Measurements from ENCODE around the gene SMAD9.
A peak's percentile ranks its signal among the peaks of the same experiment; 100 is the strongest.

SMAD9 gene

DNA sequence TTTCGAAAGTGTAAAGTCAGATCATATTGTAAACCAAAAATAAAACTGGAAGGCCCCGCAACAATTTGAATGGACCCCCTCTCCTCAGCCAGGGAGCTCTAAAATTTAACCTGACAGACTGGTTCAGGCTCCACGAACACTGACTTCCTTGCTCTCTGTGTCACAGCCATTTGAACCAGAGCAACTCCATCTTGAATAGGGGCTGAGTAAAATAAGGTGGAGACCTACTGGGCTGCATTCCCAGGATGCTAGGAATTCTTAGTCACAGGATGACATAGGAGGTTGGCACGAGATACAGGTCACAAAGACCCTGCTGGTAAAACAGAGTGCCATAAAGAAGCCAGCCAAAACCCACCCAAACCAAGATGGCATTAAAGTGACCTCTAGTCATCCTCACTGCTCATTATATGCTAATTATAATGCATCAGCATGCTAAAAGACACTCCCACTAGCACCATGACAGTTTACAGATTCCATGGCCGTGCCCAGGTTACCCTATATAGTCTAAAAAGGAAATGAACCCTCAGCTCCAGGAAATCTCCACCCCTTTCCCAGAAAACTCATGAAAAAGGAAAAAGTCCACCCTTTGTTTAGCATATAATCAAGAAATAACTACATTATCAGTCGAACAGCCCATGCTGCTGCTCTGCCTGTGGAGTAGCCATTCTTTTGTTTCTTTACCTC, 57.9 kb downstream of the SMAD9 start:
- DNase-seq, result no peak

DNA sequence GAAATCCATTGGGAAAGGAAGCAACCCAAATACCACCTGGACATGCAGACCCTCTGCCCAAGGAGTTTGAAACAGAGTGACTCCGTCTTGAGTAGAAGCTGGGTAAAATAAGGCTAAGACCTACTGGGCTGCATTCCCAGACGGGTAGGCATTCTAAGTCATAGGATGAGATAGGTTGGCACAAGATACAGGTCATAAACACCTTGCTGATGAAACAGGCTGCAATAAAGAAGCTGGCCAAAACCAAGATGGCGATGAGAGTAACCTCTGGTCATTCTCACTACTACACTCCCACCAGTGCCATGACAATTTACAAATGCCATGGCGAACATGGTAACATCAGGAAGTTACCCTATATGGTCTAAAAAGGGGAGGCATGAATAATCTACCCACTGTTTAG, 60.8 kb downstream of the SMAD9 start:
- no peak for DNase-seq

DNA sequence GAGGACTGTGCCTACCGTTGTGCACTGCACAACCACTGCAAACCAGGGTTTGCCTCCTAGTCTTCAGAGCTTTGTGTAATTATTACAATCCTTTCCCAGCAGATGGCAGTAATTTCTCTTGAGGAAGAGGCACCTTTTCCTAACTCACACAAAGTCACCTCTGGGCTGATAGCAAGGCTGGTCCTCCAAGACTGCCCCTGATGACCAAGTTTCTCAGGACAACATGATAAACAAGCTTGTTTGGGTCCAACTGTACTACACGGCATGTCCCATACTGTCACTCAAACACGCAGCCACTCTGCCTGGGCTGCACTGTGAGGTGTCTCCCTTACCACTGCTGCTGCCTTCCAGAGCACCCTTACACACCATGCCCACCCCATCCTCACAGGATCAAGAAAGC, 61.7 kb downstream of the SMAD9 start:
- no peak for DNase-seq

DNA sequence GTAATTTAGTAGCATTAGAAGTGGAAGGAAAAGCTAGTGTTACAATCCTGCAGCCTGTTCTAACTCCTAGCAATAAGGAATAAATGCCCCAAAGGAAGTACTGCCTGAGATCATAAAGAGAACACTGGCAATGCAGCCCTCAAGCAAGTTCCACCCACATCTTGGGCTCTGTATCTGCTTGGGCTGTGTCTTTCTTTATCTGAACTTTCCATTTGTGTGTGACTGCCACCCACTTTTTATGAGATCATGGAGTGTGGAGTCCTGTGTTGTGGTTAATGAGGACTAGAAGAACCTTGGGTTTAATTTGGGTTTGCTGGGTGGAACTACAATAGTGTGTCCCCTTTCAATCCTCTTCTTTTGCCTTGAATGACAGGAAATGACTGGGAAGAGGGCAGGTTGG, 62.8 kb downstream of the SMAD9 start:
- DNase-seq, result no peak

DNA sequence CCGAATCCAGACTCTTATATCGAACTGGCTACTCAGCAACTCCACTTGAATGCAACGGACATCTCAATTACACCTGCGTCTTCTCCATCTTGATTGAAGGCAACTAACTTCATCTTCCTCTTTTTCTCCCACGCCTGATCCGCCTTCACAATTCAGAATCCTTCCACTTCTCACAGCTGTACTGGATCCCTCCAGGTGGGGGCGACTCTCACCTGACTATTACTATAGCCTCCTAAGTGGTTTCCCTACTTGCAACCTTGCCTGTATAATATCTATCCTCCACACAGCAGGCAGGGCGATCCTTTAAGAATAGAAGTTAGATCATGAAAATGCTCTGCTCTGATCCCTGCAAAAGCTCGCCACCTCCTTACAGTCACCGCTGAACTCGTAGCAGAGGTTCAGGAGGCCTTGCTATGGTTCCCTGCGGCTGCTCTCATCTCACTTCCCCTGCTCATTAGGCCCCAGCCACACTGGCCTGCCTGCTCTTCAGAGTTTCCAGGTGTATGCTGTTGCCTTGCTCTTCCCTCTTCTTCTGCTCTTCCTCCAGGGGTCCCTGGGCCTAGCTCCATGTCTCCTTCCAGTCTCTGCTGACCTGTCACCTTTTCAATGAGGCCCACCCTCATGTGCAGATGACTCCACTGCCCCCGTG, 69.1 kb downstream of the SMAD9 start:
- peak; percentile 44 for DNase-seq

DNA sequence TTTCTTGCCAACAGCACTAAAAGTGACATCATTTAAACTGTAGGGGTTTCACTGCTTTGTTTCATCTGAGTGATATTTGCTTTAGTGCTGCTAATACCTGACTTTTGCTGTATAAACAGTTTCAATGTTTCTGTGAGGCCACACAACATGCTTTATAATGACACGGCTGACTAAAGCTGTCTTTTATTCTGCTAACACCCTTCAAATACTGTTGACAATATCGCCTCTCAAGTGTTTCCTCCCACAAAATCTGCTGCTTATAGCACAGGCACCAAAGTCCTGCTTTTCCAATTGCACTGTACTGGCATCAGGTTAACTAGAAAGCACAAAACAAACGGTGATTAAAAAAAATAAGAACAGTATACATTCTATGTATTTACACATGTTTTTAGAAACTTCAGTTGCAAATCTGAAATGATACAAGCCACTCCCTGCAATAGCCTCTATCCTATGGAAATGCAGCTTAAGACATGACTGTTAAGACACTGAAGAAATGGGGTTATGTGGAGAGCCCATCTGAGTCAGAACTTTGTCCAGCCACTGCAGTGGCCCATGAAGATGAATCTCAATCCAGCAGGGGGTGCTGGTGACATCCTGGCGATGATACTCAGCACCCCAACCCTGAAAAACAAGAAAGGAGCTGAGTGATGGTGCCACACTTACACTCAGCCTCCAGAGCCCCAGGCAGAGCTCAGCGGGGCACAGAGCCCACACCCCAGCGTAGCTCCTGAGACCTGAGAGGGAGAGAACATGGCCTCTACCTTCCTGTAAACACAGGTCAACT, 71.6 kb downstream of the SMAD9 start:
- peak; percentile 31 for DNase-seq

DNA sequence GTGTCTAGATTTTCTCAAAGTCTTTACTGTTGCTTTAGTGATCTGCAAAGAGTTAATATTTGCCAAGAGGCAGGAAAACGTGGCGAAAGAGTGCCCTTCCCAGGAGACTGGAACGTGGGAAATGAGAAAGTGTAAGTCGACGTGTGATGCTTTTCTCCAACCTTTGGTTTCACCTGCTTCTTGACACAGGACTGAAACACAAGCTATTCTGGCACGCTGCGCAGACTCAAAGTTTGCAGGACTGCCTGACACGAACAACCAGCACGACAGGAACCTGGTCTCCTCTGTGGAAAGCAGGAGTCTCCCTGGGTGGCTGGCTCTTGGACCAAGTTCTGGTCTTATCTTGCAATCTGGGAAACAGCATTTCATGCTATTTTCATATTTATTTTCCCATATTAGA, 72.4 kb downstream of the SMAD9 start:
- no peak for DNase-seq

DNA sequence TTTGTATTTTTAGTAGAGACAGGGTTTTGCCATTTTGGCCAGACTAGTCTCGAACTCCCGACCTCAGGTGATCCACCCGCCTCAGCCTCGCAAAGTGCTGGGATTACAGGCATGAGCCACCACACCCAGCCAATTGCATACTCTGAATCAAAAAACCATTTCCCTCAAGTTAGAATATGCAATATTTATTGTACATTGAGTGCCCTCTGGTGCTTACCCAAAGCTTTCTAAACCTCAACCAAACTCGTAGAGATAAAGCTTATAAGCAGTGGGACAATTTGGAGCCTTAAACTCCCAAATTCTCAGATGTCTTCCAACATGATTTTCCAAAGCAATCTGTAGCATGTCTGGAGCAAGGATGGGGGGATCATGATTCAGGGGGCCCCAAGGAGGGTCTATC, 78.6 kb downstream of the SMAD9 start:
- no peak for DNase-seq

DNA sequence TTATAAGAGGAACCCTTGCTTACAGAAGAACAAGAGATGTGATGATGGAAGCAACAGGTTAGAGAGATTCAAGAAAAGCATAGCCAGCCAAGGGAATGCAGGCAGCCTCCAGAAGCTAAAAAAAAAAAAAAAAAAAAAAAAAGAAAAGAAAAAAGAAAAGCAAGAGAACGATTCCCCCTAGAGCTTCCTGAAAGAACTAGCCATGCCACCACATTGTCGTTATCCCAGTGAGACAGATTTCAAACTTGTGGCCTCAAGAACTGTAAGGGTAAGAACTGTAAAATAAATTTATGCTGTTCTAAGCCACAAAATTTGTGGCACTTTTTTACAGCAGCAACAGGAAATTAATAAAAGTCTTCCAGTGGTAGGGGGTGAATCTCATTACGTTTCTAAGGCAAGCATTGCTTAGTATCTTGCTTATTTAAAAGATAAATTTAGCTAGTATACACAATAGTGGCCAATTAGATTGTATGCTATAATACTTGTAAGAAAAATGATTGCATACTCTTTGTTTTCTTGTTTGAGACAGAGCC, 79.3 kb downstream of the SMAD9 start:
- no peak for DNase-seq

DNA sequence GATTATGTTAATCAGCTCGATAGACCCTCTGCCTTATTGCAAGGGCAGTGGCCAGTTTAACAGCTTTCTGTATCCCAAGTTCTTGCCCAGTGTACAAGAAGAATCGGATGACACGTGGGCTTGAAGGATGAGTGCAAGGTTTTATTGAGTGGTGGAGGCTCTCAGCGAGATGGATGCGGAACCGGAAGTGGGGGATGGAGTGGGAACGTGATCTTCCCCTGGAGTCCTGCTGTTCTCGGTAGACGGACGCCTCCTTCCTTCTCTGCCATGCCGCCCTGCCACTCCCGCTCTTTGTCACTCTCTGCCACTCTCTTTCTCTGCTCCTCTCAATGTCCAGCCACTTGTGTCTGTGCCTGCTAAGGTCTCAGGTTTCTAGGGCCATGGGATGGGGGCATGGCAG, 80.1 kb downstream of the SMAD9 start:
- no peak for DNase-seq

DNA sequence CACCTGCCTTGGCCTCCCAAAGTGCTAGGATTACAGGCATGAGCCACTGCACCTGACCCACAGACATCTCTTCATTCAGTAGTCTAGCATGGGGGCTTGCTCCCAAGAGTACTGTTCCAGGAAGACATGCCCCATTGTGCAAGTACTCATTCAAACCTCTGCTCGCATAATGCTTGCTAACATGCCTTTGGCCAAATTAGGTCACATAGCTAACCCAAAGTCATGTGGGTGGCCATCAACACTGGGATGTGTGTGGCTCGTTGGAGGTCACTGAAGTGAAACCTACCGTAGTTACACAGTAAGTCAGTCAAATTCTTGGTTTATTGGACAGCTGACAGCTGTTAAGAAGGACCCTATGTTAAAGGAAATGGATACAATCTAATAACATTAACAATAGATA, 80.8 kb downstream of the SMAD9 start:
- no peak for DNase-seq

DNA sequence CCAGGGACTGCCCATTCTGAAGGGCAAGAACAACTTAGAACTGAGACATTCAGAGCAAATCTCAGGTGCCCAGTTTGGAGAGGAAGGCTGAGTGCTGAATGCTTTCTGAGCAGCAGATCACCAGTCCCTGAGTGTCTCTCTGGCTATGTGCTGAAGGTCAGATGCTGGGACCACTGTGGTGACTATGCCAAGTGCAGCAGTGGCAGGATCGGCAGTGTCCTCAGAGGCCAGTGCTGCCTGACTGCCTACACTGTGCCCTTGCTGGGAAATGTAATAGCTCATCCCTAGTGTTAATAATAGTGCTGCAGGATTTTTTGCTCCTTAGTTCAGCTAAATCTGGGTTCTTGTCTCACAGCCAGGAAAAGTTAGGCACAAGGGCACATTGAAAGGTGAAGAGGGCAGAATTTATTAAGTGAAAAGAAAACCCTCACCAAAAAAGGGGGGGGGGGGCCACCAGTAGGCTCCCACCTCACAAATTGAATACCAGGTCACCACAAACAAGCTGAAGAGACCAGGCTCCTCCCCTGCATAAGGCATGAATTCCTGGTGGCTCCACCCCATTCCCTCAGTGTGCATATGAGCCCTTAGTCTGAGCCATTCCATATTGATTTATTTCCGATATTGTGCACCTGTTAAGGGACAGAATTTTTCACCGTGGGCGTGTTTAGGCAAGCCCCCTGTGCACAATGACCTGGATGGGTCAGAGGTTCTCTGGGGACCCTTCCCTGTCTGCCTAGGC, 82.5 kb downstream of the SMAD9 start:
- no peak for DNase-seq

DNA sequence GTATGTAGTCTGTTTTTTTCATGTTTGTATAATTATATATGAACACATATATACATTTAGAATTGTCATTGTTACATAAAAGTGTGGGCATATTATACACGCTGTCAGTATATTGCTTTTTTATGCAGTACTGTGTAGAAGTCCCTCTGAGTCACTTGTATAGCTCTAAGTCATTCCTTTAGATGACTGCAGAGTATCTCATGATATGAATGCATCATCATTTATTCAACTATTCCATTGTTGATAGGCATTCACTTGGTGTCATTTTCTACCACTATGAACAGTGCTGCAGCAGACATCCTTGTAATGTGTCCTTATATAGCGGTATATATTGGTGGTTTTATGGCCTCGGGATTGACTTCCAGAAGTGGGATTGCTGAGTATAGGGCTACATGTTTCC, 85.7 kb downstream of the SMAD9 start:
- no peak for DNase-seq

DNA sequence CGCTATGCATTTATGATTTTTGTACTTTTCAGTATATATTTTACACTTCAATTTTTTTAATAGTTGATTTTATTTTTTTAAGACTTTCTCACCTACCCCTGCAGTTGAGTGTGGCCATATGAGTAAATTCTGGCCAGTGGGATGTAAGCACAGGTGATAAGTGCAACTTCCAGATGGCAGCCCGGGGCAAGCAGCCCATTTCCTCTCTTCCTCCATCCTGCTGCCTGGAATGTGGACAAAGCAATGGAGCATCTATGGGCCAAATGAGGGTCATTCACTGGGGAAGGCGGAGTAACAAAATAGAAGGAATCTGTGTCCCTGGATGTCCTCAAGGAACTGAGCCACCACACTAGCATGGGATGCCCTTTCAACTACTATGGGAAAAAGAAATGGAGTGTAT, 88.7 kb downstream of the SMAD9 start:
- no peak for DNase-seq

DNA sequence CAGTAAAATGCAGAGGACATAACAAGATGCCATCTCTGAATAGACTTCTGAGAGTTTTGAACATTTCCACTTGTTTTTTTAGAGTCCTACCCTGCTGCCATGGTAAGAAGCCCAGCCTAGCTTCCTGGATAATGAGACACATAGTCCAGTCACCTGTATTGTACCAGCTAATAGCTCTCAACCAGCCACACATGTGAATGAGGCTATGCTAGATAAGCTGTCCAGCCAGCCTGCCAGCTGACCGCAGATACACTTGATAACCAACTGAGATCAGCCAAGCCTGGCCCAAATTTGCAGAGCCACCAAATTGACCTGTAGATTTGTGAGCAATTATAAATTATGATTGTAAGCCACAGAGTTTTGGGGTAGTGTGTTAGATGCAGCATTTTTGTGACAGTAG, 90.3 kb downstream of the SMAD9 start:
- DNase-seq, result no peak

DNA sequence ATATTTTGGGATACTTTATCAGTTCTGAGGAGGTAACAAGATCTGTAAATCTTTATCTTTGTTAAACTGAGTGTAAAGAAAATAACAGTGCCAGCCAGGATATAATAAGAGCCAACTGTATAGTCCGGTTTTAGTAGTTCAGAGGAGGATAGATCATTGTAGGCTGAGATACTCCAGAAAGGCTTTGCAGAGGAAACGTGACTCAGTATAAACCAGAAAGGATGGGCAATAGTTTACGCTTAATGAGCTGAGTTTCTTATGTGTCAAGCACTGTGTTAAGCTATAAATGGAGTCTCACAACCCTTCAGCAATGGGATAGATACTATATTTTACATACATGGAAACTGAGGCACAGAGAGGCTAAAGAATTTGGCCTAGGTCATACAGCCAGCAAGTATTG, 97.3 kb downstream of the SMAD9 start:
- DNase-seq, result no peak

DNA sequence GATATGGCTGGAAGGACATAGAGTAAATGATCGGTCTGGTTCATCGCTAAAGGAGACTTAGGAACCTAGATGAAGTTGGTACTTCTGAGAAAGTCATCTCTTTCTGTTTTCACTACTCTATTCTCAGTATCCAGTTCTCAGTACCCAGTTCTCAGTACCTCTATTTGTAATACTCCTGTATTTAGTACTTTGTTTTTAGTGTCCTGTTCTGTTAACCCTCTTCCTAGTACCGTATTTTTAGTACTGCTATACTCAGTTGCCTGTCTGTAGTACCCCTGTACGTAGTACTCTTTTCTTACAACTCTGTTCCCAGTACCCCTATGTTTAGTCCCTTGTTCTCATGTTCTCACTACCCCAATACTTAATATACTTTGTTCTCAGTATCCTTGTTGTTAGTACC, 99.8 kb downstream of the SMAD9 start:
- DNase-seq, result no peak

DNA sequence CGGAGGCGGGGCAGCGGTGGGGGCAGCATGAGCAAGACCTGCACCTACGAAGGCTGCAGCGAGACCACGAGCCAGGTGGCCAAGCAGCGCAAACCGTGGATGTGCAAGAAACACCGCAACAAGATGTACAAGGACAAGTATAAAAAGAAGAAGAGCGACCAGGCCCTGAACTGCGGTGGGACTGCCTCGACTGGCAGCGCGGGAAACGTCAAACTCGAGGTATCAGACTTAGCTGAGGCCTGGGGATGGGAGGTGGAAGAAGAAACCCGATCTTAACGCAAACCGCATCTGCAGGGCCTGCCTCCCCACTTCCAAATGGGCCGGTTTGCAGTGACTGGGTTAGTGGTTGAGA, 100.3 kb downstream of the SMAD9 start:
- peak; percentile 43 for DNase-seq

DNA sequence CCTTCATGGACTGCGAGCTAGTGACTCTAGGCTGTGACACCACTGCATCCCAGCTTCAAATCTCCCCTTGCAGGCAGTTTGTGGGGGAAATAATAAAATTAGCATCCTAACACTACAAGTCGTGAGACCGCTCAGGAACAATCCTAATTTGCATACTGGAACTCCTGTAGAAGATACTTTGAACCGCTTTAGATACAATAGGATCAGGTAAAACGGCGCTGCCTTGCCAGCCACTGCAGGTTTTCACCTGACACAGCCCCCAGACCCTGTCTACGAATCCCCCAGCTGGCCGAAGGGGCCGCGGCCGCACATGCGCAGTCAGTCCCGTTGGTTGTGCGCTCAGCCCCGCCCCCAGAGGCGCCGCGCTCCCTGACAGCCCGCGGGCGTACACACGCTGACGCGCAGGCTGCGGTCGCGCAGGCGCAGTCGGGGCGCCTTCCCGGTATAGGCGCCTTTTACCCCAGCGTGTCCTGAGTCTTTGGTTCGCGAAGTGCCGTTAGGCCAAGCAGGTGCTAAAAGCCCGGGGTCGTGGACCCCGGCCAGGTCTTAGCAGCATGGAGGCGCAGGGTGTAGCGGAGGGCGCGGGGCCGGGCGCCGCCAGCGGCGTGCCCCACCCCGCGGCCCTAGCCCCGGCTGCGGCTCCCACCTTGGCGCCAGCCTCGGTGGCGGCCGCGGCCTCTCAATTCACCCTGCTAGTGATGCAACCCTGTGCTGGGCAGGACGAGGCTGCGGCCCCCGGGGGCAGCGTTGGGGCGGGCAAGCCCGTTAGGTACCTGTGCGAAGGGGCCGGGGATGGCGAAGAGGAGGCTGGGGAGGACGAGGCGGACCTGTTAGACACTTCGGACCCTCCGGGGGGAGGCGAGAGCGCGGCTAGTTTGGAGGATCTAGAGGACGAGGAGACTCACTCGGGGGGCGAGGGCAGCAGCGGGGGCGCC, 101.0 kb downstream of the SMAD9 start, which contains the start of gene RFXAP:
Gene RFXAP, plus strand, starts transcription at position 419 of the 935 bp plus-strand sequence. Its CDS starts 136 bp downstream, at position 555.
- peak; percentile 93 for DNase-seq

DNA sequence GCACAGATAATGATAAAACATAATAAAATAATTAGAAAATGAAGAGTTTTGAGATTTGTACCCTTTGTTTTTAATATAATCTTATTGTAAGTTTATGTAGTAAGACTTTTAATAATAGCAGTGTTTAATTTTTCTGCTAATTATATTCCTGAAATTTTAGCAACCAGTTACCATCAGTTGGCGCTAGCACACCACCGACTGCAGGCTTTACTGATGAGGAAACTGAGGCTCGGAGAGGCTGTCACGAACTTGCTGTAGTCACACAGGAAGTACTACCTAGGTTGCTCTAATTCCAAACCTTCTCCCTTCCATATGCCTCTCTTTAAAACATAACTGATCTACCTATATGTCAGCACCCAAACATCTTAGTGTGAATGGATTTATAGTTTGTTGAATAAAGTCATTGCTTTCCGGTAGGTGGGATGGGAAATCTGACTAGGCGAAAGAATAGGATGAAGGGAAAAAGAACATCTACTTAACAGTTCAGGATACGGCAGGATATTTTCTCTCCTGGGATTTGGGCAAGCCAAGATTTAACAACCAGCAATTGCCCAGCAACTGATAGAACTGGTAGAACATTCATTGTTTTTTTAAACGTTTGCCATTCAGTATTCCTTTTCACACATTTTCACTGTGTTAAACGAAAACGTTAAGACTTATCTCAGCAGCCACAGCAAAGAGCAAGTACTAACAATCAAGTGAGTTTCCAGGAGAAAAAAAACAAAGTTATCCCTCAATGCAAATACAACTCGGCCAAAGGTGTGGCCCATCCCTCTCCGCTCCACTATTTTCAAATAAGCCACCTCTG, 101.8 kb downstream of the SMAD9 start:
- no peak for DNase-seq

DNA sequence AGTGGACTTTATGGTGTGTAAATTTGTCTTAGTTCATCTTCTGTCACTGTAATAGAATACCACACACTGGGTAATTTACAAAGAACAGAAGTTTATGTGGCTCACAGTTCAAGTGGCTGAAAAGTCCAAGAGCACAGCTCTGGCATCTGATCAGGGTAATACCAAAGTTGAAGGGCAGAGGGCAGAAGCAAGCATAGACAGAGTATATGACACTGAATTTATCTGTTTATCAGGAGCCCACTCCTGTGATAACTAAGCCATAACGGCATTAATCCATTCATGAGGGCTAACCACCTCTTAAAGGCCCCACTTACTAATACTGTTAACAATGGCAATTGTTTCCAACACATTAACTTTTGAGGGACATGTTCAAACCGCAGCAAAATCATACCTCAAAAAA, 105.0 kb downstream of the SMAD9 start:
- DNase-seq, result peak; percentile 8

All from activated CD4-positive, alpha-beta T cell treated with anti-CD3 and anti-CD28 coated beads for 48 hours (primary cell).